ENCODE results near the gene JUP. TPM values are rescaled to one million over a fixed set of nuclear protein-coding genes. Genes with fewer than 3 reads are reported as not detected.
"Not testable (repeated sequence)": the region's sequence is repeated elsewhere in the genome, so short reads cannot be mapped to it uniquely, and the experiment has no call there.

JUP gene
- total and polyA plus RNA-seq, 8 donors = 94.2 to 148 (median 119) TPM

- TF ChIP-seq, protein P1, sequence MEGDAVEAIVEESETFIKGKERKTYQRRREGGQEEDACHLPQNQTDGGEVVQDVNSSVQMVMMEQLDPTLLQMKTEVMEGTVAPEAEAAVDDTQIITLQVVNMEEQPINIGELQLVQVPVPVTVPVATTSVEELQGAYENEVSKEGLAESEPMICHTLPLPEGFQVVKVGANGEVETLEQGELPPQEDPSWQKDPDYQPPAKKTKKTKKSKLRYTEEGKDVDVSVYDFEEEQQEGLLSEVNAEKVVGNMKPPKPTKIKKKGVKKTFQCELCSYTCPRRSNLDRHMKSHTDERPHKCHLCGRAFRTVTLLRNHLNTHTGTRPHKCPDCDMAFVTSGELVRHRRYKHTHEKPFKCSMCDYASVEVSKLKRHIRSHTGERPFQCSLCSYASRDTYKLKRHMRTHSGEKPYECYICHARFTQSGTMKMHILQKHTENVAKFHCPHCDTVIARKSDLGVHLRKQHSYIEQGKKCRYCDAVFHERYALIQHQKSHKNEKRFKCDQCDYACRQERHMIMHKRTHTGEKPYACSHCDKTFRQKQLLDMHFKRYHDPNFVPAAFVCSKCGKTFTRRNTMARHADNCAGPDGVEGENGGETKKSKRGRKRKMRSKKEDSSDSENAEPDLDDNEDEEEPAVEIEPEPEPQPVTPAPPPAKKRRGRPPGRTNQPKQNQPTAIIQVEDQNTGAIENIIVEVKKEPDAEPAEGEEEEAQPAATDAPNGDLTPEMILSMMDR (IDR thresholded peaks at IDR 0.05) = no peak
- DNase-seq (peak in 3 of 4 donors; percentile 77 to 89 (median 80)), ATAC-seq (peak; percentile 78)
- Histone ChIP-seq H3K27me3 (no peaks in the 10 kb centered on the region), H3K36me3 (no peaks in the 10 kb centered on the region), H3K4me1 (peaks cover 47 to 90% of the 10 kb centered on the region in 2 donors), H3K9me3 (no peaks in the 10 kb centered on the region), H3K27ac (peak overlapping the region; percentile 79 to 88), H3K4me3 (no peak overlapping the region)
- intact Hi-C loops (cut with DNase I) = no loop called here
Observed at GRCh38 chr17:41777574-41778188, 8.8 kb downstream of the JUP start.

GRCh38 chr17:41777157-41777573, 9.3 kb downstream of the JUP start:
- Histone ChIP-seq H3K4me1 (peaks cover 47 to 90% of the 10 kb centered on the region in 2 donors), H3K4me3 (no peak overlapping the region), H3K27me3 (no peaks in the 10 kb centered on the region), H3K36me3 (no peaks in the 10 kb centered on the region), H3K27ac (peak overlapping the region; percentile 79 to 88), H3K9me3 (no peaks in the 10 kb centered on the region)
- TF ChIP-seq, protein P1 (IDR thresholded peaks at IDR 0.05) = peak in 1 of 2 donors; percentile 9
- intact Hi-C loops (cut with DNase I) = no loop called here
- ATAC-seq = peak; percentile 15
- DNase-seq = peak in 1 of 4 donors; percentile 45

DNA sequence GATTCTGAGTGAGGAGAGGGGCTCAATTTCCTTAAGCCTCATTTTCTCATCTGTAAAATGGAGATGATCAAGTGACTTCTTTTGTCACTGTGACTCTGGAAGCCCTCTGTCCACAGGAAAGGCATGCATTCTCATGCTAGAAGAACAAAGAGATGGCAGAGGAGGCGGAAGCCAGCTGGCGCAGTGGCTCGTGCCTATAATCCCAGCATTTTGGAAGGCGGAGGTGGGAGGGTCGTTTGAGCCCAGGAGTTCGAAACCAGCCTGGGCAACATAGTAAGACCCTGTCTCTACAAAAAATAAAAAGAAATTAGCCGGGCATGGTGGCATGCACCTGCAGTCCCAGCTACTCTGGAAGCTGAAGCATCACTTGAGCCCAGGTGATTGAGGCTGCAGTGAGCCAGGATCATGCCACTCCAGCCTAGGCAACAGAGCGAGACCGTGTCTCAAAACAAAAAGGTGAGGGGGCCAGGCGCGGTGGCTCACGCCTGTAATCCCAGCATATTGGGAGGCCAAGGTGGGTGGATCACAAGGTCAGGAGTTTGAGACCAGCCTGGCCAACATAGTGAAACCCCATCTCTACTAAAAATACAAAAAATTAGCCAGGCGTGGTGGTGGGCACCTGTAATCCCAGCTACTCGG, 10.1 kb downstream of the JUP start:
- DNase-seq; ATAC-seq; H3K27me3 ChIP-seq; H3K9me3 ChIP-seq; H3K4me3 ChIP-seq; H3K36me3 ChIP-seq; intact Hi-C loops (cut with DNase I): not testable (repeated sequence)
- H3K4me1 ChIP-seq = peaks cover 39 to 89% of the 10 kb centered on the region in 2 donors
- H3K27ac ChIP-seq = peak overlapping the region; percentile 51 to 79

DNA sequence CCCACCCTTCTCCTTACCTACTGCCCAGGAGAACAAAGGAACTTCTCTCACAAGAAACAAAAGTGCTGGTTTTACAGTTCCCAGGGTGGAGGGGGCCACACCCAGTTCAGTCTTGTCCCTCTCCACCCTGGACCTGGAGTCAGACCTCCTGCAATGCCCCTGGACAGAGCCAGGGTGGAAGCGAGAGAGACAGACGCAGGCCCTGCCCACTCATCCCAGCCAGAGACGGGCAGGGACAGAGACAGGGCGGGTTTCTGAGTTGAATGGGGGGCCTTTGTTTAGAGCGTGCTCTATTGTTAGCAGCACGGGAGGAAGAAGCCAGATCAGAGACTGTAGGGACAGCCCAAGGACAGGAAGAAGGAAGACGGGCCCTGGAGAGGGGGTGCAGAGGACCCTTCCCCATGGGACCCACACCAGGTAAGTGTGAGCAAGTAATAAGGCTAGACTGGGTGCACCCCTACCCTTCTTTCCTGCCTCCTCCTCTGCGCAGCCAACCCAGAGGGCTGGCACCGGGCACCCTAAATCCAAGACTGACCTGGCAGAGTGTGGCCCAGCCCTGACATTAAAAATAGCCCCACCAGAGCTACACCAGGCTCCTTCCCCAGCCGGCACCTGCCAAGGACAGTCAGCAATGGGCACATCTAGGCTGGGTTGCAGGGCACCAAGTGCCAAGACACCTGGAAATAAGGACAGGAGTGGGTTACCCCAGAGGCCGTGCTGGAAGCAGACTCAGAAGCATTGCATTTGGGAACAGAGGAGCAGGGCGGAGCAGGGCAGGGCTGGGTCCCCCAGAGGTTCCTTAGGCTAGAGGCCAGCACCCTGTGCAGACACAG, 10.9 kb downstream of the JUP start:
- Histone ChIP-seq H3K4me3 (no peak overlapping the region), H3K27ac (peak overlapping the region; percentile 51 to 79), H3K36me3 (peaks cover 0 to 13% of the 10 kb centered on the region in 2 donors), H3K27me3 (no peaks in the 10 kb centered on the region), H3K9me3 (no peaks in the 10 kb centered on the region), H3K4me1 (peaks cover 38 to 85% of the 10 kb centered on the region in 2 donors)
- DNase-seq (no peak), ATAC-seq (no peak)
- TF ChIP-seq, protein P1 (IDR thresholded peaks at IDR 0.05) = no peak
- intact Hi-C loops (cut with DNase I) = no loop called here

- Histone ChIP-seq H3K36me3 (peaks cover 0 to 31% of the 10 kb centered on the region in 2 donors), H3K4me3 (no peak overlapping the region), H3K4me1 (peaks cover 38 to 72% of the 10 kb centered on the region in 2 donors), H3K27ac (peak overlapping the region in 1 of 2 donors; percentile 79), H3K27me3 (no peaks in the 10 kb centered on the region), H3K9me3 (no peaks in the 10 kb centered on the region)
- TF ChIP-seq, protein P1 (IDR thresholded peaks at IDR 0.05) = no peak
- DNase-seq = no peak
- no peak for ATAC-seq
- intact Hi-C loops (cut with DNase I) = no loop called here
Observed at GRCh38 chr17:41773731-41774193, 12.7 kb downstream of the JUP start.

Measured in left lung (tissue), 10 donors.